ENCODE measurements around the gene AFG1L. TPM values are rescaled to one million over a fixed set of nuclear protein-coding genes. Genes with fewer than 3 reads are reported as not detected.
A peak's percentile ranks its signal among the peaks of the same experiment; 100 is the strongest.

AFG1L gene
- total RNA-seq, 1 experiment from 2014 or later: 8.2 TPM

DNA sequence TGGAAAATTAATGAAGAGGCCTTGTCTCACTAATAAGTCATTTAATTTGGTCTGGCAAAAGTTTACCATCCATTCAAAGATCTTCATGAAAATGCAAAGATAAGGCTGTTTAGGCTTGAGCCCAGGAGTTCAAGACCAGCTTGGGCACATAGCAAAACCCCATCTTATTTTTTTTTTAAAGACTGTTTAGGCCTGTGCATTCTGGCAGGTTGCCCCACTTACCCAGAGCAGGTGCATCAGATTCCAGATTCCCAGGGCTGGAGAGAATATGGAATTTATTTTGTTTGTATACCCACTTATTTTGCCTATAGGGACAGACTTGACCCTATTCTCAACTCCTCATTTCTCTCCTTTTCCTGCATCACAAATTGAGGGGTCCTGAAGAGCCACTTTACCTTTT is 271.6 kb downstream of the AFG1L start:
- TF ChIP-seq, protein P1, sequence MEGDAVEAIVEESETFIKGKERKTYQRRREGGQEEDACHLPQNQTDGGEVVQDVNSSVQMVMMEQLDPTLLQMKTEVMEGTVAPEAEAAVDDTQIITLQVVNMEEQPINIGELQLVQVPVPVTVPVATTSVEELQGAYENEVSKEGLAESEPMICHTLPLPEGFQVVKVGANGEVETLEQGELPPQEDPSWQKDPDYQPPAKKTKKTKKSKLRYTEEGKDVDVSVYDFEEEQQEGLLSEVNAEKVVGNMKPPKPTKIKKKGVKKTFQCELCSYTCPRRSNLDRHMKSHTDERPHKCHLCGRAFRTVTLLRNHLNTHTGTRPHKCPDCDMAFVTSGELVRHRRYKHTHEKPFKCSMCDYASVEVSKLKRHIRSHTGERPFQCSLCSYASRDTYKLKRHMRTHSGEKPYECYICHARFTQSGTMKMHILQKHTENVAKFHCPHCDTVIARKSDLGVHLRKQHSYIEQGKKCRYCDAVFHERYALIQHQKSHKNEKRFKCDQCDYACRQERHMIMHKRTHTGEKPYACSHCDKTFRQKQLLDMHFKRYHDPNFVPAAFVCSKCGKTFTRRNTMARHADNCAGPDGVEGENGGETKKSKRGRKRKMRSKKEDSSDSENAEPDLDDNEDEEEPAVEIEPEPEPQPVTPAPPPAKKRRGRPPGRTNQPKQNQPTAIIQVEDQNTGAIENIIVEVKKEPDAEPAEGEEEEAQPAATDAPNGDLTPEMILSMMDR (IDR thresholded peaks at IDR 0.05; ENCODE audit: unreplicated experiment): no peak
- intact Hi-C loops (cut with micrococcal nuclease): no loop called here
- no TSS peak for BruUV-seq (replicated peaks)
- peak overlapping the region; percentile 83 for H3K27ac Mint-ChIP-seq (ENCODE audit: low read depth, unreplicated experiment)
- H3K27me3 Mint-ChIP-seq (ENCODE audit: insufficient read depth, unreplicated experiment): no peaks in the 10 kb centered on the region
- no peaks in the 10 kb centered on the region for H3K9me3 Mint-ChIP-seq (ENCODE audit: unreplicated experiment)
- peaks cover 91% of the 10 kb centered on the region for H3K36me3 Mint-ChIP-seq (ENCODE audit: insufficient read depth, unreplicated experiment)
- H3K4me1 Mint-ChIP-seq (ENCODE audit: insufficient read depth, unreplicated experiment): peaks cover 33% of the 10 kb centered on the region
- POLR2A ChIA-PET: interaction anchor here (0.5 to 2.9 kb wide), 15 partner anchors 9 to 484 kb away, joined by 3 to 17 read pairs (median 5); partner anchors contain the start of gene ARMC2
- H3K4me3 Mint-ChIP-seq (ENCODE audit: unreplicated experiment): peak overlapping the region; percentile 90
- no peak for DNase-seq (ENCODE audit: unreplicated experiment)
- CTCF ChIA-PET: interaction anchor here (0.7 to 2.0 kb wide), 8 partner anchors 14 to 326 kb away, joined by 3 to 8 read pairs (median 4); no protein-coding TSS in a partner anchor

DNA sequence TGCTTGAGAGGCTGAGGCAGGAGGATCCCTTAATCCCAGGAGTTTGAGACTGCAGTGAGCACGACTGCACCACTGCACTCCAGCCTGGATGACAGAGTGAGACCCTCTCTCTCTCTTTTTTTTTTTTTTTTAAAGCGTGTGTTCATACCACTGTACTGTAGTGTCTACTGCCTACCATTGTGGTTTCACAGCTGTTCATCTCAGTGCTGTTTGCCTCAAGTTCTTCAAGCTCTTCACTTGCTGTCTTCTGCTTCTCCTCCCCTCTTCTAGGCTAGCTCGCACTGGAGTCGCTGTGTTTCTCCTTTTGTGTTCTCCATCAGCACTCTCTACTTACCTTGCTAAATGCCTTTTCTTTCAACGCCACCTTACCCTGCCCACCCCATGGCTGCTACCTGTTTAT is 273.2 kb downstream of the AFG1L start:
- ChIA-PET CTCF (interaction anchor here (0.6 to 1.2 kb wide), 5 partner anchors 11 to 325 kb away, joined by 3 to 7 read pairs (median 4); no protein-coding TSS in a partner anchor), POLR2A (interaction anchor here (0.7 to 1.5 kb wide), 5 partner anchors 9 to 184 kb away, joined by 3 to 5 read pairs (median 4); no protein-coding TSS in a partner anchor)
- Mint-ChIP-seq H3K4me1 (ENCODE audit: insufficient read depth, unreplicated experiment) (peaks cover 34% of the 10 kb centered on the region), H3K36me3 (ENCODE audit: insufficient read depth, unreplicated experiment) (peaks cover 87% of the 10 kb centered on the region), H3K4me3 (ENCODE audit: unreplicated experiment) (peak overlapping the region; percentile 30), H3K27me3 (ENCODE audit: insufficient read depth, unreplicated experiment) (no peaks in the 10 kb centered on the region), H3K9me3 (ENCODE audit: unreplicated experiment) (no peaks in the 10 kb centered on the region), H3K27ac (ENCODE audit: low read depth, unreplicated experiment) (no peak overlapping the region)
- TF ChIP-seq, protein P1 (IDR thresholded peaks at IDR 0.05; ENCODE audit: unreplicated experiment): no peak
- BruUV-seq (replicated peaks): no TSS peak
- intact Hi-C loops (cut with micrococcal nuclease): no loop called here
- no peak for DNase-seq (ENCODE audit: unreplicated experiment)

DNA sequence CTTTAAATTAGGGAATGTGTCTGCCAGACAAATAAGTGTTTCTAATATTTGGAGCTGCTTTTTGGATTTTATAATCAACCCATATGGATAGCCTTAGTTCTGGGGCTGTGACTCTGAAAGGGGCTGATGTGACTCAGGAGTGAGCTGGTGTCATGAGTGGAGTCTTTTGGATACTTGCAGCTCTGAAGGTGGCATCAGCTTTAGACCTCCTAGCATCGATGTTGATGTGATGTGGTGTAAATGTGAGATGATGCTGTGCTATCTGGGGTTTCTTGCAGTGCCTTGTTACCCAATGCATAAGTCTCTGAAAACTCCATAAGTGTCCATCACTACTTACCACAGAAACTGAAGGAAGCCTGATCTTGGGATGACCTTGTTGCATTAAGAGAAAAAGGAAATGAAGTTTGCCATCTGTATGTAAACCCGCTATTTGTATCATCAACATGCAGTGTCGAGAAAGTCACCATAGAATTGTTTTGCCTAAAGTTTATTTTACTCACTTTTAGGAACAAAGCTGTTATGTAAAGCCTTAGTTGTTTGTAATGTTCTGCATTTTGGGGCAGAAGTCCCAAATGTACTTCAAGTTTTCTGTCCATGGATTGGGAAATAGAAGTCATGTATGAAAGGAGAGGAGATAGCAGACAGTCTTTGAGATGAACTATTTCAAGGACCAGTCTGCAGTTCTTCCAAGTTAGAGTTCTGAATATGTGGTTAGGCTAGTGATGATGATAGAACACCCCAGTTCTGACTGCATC is 273.9 kb downstream of the AFG1L start:
- POLR2A ChIA-PET: interaction anchor here (0.7 to 1.5 kb wide), 4 partner anchors 9 to 20 kb away, joined by 3 to 5 read pairs (median 4); no protein-coding TSS in a partner anchor
- no peak for DNase-seq (ENCODE audit: unreplicated experiment)
- TF ChIP-seq, protein P1 (IDR thresholded peaks at IDR 0.05; ENCODE audit: unreplicated experiment): no peak
- BruUV-seq (replicated peaks): no TSS peak
- Mint-ChIP-seq H3K4me3 (ENCODE audit: unreplicated experiment) (peak overlapping the region; percentile 30), H3K27me3 (ENCODE audit: insufficient read depth, unreplicated experiment) (no peaks in the 10 kb centered on the region), H3K36me3 (ENCODE audit: insufficient read depth, unreplicated experiment) (peaks cover 87% of the 10 kb centered on the region), H3K27ac (ENCODE audit: low read depth, unreplicated experiment) (no peak overlapping the region), H3K9me3 (ENCODE audit: unreplicated experiment) (no peaks in the 10 kb centered on the region), H3K4me1 (ENCODE audit: insufficient read depth, unreplicated experiment) (peaks cover 34% of the 10 kb centered on the region)
- intact Hi-C loops (cut with micrococcal nuclease): no loop called here
- CTCF ChIA-PET: interaction anchor here (0.7 to 1.6 kb wide), 4 partner anchors 10 to 238 kb away, joined by 3 to 7 read pairs (median 3); no protein-coding TSS in a partner anchor

DNA sequence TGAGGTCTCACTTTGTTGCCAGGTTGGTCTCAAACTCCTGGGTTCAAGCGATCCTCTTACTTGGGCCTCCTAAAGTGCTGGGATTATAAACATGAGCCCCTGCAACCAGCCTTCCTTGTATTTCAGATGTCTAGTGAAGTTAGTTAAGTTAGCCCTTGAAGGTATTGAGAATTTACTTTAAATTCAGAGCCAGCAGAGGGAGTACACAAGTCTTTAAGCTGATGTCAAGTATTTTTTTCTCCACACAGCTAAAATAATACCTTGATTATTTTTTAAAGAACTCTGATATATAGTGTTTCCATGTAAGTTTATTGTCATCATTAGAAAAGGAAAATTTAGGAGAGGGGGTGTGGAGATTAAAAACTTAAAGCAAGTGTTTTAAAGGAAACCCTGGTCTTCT is 275.7 kb downstream of the AFG1L start:
- no TSS peak for BruUV-seq (replicated peaks)
- POLR2A ChIA-PET: interaction anchor here (0.7 to 1.4 kb wide), 3 partner anchors 18 to 126 kb away, joined by 3 to 5 read pairs (median 3); no protein-coding TSS in a partner anchor
- H3K4me1 Mint-ChIP-seq (ENCODE audit: insufficient read depth, unreplicated experiment): peaks cover 30% of the 10 kb centered on the region
- H3K36me3 Mint-ChIP-seq (ENCODE audit: insufficient read depth, unreplicated experiment): peaks cover 95% of the 10 kb centered on the region
- TF ChIP-seq, protein P1 (IDR thresholded peaks at IDR 0.05; ENCODE audit: unreplicated experiment): no peak
- intact Hi-C loops (cut with micrococcal nuclease): no loop called here
- CTCF ChIA-PET: interaction anchor here (0.5 to 1.6 kb wide), 4 partner anchors 10 to 323 kb away, joined by 3 to 6 read pairs (median 4); no protein-coding TSS in a partner anchor
- no peak for DNase-seq (ENCODE audit: unreplicated experiment)
- H3K4me3 Mint-ChIP-seq (ENCODE audit: unreplicated experiment): no peak overlapping the region
- no peaks in the 10 kb centered on the region for H3K9me3 Mint-ChIP-seq (ENCODE audit: unreplicated experiment)
- no peaks in the 10 kb centered on the region for H3K27me3 Mint-ChIP-seq (ENCODE audit: insufficient read depth, unreplicated experiment)
- H3K27ac Mint-ChIP-seq (ENCODE audit: low read depth, unreplicated experiment): no peak overlapping the region

Measured in MCF 10A (cell line).